Effector memory CD8-positive, alpha-beta T cell (primary cell): Measurements from ENCODE around the gene SCCPDH.
A peak's percentile ranks its signal among the peaks of the same experiment; 100 is the strongest.
"Not testable (repeated sequence)": the region's sequence is repeated elsewhere in the genome, so short reads cannot be mapped to it uniquely, and the experiment has no call there.

ENCODE experiments used
- ATAC-seq: fragments of 150-1000 bp; cut with Tn5 transposase; replicated peaks from 2 replicates; pipeline ENCODE4 v1.10.0; 2021; ENCODE audit warnings: mild to moderate bottlenecking, moderate library complexity
- DNase-seq, 3 experiments: peaks; one replicate each; pipeline ENCODE4 v3.0.0; 2021
- H3K27ac Mint-ChIP-seq, 2 donors: one replicate each; pipeline ENCODE4 v1.8.0; 2022; ENCODE audit warnings: mild to moderate bottlenecking in 2 of 2, mixed read lengths in 2 of 2, moderate library complexity in 2 of 2
- H3K27me3 Mint-ChIP-seq, 2 donors: one replicate each; pipeline ENCODE4 v1.8.0; 2022; ENCODE audit warnings: mixed read lengths in 2 of 2
- H3K36me3 Mint-ChIP-seq: one replicate; pipeline ENCODE4 v1.8.0; 2022; ENCODE audit warnings: mild to moderate bottlenecking, moderate library complexity, mixed read lengths; ENCODE audit not compliant: insufficient read depth
- H3K4me1 Mint-ChIP-seq, 2 donors: one replicate each; pipeline ENCODE4 v1.8.0; 2022; ENCODE audit warnings: low read depth in 2 of 2, mixed read lengths in 2 of 2
- H3K4me3 Mint-ChIP-seq, 2 donors: one replicate each; pipeline ENCODE4 v1.8.0; 2022; ENCODE audit warnings: mild to moderate bottlenecking in 2 of 2, mixed read lengths in 2 of 2, moderate library complexity in 2 of 2
- H3K9me3 Mint-ChIP-seq, 2 donors: one replicate each; pipeline ENCODE4 v1.8.0; 2022; ENCODE audit warnings: mixed read lengths in 2 of 2

The SCCPDH gene

DNA sequence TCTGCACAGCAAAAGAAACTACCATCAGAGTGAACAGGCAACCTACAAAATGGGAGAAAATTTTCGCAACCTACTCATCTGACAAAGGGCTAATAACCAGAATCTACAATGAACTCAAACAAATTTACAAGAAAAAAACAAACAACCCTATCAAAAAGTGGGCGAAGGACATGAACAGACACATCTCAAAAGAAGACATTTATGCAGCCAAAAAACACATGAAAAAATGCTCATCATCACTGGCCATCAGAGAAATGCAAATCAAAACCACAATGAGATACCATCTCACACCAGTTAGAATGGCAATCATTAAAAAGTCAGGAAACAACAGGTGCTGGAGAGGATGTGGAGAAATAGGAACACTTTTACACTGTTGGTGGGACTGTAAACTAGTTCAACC is 4.8 kb upstream of the SCCPDH start:
- ATAC-seq, H3K9me3 Mint-ChIP-seq, H3K4me1 Mint-ChIP-seq, H3K4me3 Mint-ChIP-seq, DNase-seq, H3K36me3 Mint-ChIP-seq, H3K27ac Mint-ChIP-seq: not testable (repeated sequence)
- peaks cover 28 to 29% of the 10 kb centered on the region in 2 donors for H3K27me3 Mint-ChIP-seq

DNA sequence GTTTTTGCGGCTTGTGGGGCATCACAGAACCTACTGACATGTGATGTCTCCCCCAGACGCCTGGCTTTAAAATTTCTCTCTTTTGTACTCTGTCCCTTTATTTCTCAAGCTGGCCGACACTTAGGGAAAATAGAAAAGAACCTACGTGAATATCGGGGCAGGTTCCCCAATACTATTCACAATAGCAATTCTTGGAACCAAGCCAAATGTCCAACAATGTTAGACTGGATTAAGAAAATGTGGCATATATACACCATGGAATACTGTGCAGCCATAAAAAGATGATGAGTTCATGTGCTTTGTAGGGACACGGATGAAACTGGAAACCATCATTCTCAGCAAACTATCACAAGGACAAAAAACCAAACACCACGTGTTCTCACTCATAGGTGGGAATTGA is 3.4 kb upstream of the SCCPDH start:
- not testable (repeated sequence) for DNase-seq, H3K36me3 Mint-ChIP-seq, ATAC-seq, H3K27ac Mint-ChIP-seq, H3K4me1 Mint-ChIP-seq, H3K4me3 Mint-ChIP-seq, H3K9me3 Mint-ChIP-seq
- peaks cover 14 to 20% of the 10 kb centered on the region in 2 donors for H3K27me3 Mint-ChIP-seq

DNA sequence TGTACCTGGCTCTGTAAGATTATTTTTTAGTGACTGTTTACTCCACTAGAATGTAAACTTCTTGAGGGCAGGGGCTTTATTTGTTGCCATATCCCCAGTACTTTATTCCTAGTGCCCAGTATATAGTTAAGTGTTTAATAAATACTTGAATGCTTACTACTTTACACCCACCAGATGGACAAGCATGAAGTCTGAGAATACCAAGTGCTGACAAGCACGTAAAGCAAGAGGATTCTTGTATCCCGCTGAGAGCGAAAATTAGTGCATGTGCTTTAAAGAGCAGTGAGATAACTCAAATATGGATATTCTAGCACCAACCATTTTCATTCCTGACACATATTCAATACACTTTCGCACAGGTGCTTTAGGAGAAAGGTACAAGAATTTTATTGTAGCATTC is 1.5 kb upstream of the SCCPDH start:
- DNase-seq, result no peak

DNA sequence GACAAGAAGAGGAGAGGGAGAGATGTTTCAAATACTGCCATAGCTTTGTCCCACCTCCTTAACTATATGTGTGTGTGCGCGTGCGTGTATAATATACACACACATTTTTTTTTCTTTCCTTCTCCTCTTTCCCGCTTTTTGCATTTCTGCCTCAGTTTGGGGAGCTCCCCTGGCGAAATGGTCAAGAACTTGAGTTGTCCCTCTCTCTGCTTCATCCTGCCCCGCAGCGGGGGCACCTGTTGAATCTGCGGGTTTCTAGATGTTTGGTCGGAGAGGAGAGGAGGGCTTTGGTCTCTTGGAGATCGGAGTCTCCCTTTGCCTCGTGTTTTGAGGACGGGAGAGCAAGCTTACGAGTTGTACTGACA is 504 bp downstream of the SCCPDH start:
- peaks cover 3 to 9% of the 10 kb centered on the region in 2 donors for H3K9me3 Mint-ChIP-seq
- peaks cover 7 to 10% of the 10 kb centered on the region in 2 donors for H3K4me1 Mint-ChIP-seq
- H3K36me3 Mint-ChIP-seq, result peaks cover 6% of the 10 kb centered on the region
- ATAC-seq (no peak), DNase-seq (no peak)
- H3K27me3 Mint-ChIP-seq, result peaks cover 0 to 5% of the 10 kb centered on the region in 2 donors
- peak overlapping the region; percentile 91 to 93 for H3K4me3 Mint-ChIP-seq
- peak overlapping the region; percentile 47 to 54 for H3K27ac Mint-ChIP-seq

More for the DNA sequence above, 1.5 kb upstream of the SCCPDH start:
- H3K4me3 Mint-ChIP-seq, result no peak overlapping the region
- no peak for ATAC-seq
- H3K4me1 Mint-ChIP-seq, result peaks cover 7 to 10% of the 10 kb centered on the region in 2 donors
- H3K27me3 Mint-ChIP-seq, result peaks cover 0 to 5% of the 10 kb centered on the region in 2 donors
- no peak overlapping the region for H3K27ac Mint-ChIP-seq
- H3K36me3 Mint-ChIP-seq, result peaks cover 6% of the 10 kb centered on the region
- H3K9me3 Mint-ChIP-seq, result peaks cover 0 to 3% of the 10 kb centered on the region in 2 donors

DNA sequence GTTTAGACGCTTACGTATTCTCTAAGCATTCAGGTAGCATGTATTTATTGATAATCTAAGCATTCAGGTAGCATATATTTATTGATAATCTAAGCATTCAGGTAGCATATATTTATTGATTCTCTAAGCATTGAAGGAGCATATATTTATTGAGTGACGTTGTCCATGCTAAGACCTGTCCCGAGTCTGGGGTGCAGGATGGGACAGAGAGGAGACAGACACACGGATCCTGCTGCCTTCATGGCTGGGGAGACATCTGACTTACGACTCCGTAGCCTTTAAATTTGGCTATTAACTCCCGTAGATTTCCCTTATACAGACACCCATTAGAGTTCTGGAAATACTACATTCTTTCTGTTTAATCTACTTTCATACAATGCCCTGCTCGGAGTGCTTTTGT is 982 bp downstream of the SCCPDH start:
- DNase-seq, result no peak
- no peak for ATAC-seq
- H3K36me3 Mint-ChIP-seq, result peaks cover 6% of the 10 kb centered on the region
- H3K27ac Mint-ChIP-seq, result peak overlapping the region; percentile 47 to 54
- peaks cover 0 to 5% of the 10 kb centered on the region in 2 donors for H3K27me3 Mint-ChIP-seq
- peak overlapping the region; percentile 91 to 93 for H3K4me3 Mint-ChIP-seq
- peaks cover 7 to 10% of the 10 kb centered on the region in 2 donors for H3K4me1 Mint-ChIP-seq
- H3K9me3 Mint-ChIP-seq, result peaks cover 3 to 14% of the 10 kb centered on the region in 2 donors

DNA sequence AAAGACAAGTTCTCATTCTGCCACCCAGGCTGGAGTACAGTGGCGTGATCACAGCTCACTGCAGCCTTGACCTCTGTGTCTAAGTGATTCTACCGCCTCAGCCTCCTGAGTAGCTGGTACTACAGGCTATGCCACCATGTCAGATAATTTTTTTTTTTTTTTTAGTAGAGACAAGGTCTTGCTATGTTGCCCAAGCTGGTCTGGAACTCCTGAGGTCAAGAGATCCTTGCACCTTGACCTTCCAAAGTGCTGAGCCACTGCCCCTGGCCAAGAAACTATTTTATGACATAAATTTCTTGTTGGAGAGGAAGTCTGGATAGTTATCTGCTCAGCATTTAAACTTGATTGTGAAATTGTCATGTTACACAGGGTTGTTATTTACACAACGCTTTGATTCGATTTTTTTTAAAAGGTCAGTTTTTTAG is 2.1 kb downstream of the SCCPDH start:
- Mint-ChIP-seq H3K4me3 (no peak overlapping the region), H3K36me3 (peaks cover 11% of the 10 kb centered on the region), H3K9me3 (peaks cover 3 to 16% of the 10 kb centered on the region in 2 donors), H3K27me3 (no peaks in the 10 kb centered on the region), H3K27ac (no peak overlapping the region), H3K4me1 (peaks cover 7 to 10% of the 10 kb centered on the region in 2 donors)
- DNase-seq (no peak), ATAC-seq (no peak)

DNA sequence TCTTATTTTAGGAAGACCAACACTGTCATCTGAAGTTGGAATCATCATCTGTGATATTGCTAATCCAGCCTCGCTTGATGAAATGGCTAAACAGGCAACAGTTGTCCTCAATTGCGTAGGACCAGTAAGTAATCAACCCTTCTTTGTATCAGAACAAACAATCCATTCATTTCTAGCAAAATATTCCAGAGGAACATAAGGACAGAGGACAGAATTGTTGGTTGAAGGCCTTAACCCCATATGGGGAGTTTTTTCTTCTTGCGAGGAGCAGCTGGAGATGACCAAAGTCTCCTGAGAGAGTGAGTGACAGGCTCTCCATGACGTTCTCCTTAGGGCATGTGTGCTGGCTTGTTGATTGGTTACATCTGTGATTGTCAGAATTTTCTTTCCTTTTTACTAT is 2.7 kb downstream of the SCCPDH start:
- Mint-ChIP-seq H3K36me3 (peaks cover 11% of the 10 kb centered on the region), H3K4me3 (no peak overlapping the region), H3K9me3 (peaks cover 3 to 16% of the 10 kb centered on the region in 2 donors), H3K27me3 (no peaks in the 10 kb centered on the region), H3K27ac (no peak overlapping the region), H3K4me1 (peaks cover 7 to 10% of the 10 kb centered on the region in 2 donors)
- ATAC-seq (no peak), DNase-seq (no peak)

DNA sequence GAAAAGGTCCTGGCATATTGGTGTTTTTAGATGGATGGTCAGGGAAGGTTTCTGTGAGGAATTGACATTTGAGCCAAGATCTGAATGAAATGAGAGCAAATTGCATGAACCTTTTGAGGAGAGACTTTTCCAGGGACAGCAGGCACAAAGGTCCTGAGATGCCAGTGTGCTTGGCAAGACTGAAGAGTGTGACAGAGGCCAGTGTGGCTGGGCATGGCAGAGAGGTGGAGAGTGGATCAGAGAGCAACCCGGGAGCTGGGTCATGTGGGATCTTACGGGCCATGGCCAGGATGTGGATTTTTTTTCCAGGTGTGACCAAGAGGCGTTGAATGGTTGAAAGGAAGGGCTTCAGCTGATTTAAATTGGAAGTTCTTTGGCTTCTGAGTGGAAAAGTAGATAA is 3.4 kb downstream of the SCCPDH start:
- Mint-ChIP-seq H3K4me3 (no peak overlapping the region), H3K27me3 (no peaks in the 10 kb centered on the region), H3K4me1 (peaks cover 7 to 10% of the 10 kb centered on the region in 2 donors), H3K9me3 (peaks cover 3 to 16% of the 10 kb centered on the region in 2 donors), H3K27ac (no peak overlapping the region), H3K36me3 (peaks cover 11% of the 10 kb centered on the region)
- DNase-seq (no peak), ATAC-seq (no peak)

DNA sequence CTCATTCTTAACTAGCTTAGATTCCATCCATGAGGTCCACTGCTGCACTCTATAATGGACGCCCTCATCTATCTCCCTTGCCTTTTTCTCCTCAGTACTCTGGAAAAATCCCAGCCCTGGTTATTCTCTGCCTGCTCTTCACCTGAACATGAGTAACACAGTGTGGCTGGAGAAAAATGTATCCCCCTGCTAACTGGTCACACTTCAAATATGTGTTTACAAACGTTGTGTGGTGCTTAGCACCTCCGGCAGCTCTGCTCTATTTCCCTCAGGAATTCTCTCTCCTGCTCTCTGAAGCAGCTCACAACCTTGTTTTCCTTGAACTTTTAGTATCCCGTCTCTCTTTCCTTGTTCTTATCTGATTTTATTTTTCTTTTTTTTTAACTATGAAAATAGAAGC is 4.1 kb downstream of the SCCPDH start:
- peaks cover 11% of the 10 kb centered on the region for H3K36me3 Mint-ChIP-seq
- H3K27ac Mint-ChIP-seq, result no peak overlapping the region
- H3K9me3 Mint-ChIP-seq, result peaks cover 3 to 16% of the 10 kb centered on the region in 2 donors
- peaks cover 7 to 10% of the 10 kb centered on the region in 2 donors for H3K4me1 Mint-ChIP-seq
- no peaks in the 10 kb centered on the region for H3K27me3 Mint-ChIP-seq
- no peak for DNase-seq
- no peak for ATAC-seq
- no peak overlapping the region for H3K4me3 Mint-ChIP-seq

DNA sequence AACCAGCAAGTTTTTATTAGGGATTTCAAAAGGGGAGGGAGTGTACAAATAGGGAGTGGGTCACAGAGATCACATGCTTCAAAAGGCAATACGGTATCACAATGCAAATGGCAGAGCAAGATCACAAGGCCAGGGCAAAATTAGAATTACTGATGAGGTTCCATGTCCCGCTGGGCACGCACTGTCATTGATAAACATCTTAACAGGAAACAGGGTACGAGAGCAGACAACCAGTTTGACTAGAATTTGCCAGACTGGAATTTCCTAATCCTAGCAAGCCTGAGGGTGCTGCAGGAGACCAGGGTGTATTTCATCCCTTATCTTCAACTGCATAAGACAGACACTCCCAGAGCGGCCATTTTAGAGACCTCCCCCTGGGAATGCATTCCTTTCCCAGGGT is 4.8 kb downstream of the SCCPDH start:
- not testable (repeated sequence) for H3K27me3 Mint-ChIP-seq, H3K27ac Mint-ChIP-seq, ATAC-seq, H3K4me3 Mint-ChIP-seq, H3K4me1 Mint-ChIP-seq, DNase-seq
- H3K9me3 Mint-ChIP-seq, result peaks cover 3 to 16% of the 10 kb centered on the region in 2 donors
- peaks cover 10% of the 10 kb centered on the region for H3K36me3 Mint-ChIP-seq

DNA sequence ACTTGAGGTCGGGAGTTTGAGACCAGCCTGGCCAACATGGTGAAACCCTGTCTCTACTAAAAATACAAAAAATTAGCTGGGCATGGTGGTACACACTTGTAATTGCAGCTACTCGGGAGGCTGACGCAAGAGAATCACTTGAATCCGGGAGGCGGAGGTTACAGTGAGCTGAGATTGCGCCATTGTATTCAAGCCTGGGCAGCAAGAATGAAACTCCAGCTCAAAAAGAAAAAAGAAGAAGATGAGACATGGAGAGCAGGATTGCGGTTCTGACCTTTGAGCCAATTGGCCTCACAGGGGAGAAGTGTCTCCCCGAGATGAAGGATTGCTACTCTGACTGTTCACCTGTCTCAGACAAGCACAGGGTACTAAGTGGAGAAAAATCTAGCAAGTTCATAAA is 6.6 kb downstream of the SCCPDH start:
- H3K9me3 Mint-ChIP-seq, result peaks cover 3 to 16% of the 10 kb centered on the region in 2 donors
- ATAC-seq, result no peak
- no peaks in the 10 kb centered on the region for H3K27me3 Mint-ChIP-seq
- no peak overlapping the region for H3K27ac Mint-ChIP-seq
- H3K4me3 Mint-ChIP-seq, result no peak overlapping the region
- H3K36me3 Mint-ChIP-seq, result peaks cover 13% of the 10 kb centered on the region
- H3K4me1 Mint-ChIP-seq, result no peaks in the 10 kb centered on the region
- no peak for DNase-seq

DNA sequence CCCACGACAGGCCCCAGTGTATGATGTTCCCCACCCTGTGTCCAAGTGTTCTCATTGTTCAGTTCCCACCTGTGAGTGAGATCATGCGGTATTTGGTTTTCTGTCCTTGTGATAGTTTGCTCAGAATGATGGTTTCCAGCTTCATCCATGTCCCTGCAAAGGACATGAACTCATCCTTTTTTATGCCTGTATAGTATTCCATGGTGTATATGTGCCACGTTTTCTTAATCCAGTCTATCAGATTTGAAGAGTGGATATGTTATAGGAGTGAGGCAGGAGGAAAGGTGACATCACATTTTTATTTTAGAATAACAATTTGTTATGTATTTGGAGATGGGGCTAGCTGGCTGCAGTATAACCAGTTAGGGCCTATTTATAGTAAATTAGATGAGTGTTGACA is 7.7 kb downstream of the SCCPDH start:
- not testable (repeated sequence) for DNase-seq, H3K27ac Mint-ChIP-seq, ATAC-seq, H3K4me1 Mint-ChIP-seq, H3K4me3 Mint-ChIP-seq, H3K27me3 Mint-ChIP-seq
- H3K36me3 Mint-ChIP-seq, result peaks cover 20% of the 10 kb centered on the region
- peaks cover 3 to 16% of the 10 kb centered on the region in 2 donors for H3K9me3 Mint-ChIP-seq

DNA sequence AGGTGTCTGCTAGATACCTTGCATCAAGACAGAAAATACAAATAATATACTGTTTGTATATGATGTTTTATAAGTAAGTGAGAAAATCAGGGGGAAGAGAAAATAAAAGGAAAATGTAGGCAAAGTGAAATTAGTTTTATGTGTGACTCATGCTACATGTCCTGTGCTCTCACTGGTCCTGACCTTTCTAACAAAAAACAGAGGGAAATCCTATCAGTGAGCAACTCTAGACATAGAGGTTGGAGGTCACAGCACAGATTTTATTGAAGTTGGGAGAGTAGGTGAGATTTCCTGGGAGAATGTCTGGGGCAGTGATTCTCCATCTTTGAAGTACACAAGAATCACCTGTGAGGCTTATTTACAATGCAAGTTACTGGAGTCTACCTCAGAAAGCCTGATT is 9.5 kb downstream of the SCCPDH start:
- H3K4me1 Mint-ChIP-seq, result no peaks in the 10 kb centered on the region
- H3K4me3 Mint-ChIP-seq, result no peak overlapping the region
- peaks cover 21% of the 10 kb centered on the region for H3K36me3 Mint-ChIP-seq
- DNase-seq (no peak), ATAC-seq (no peak)
- H3K27ac Mint-ChIP-seq, result no peak overlapping the region
- H3K9me3 Mint-ChIP-seq, result peaks cover 0 to 11% of the 10 kb centered on the region in 2 donors
- H3K27me3 Mint-ChIP-seq, result no peaks in the 10 kb centered on the region

DNA sequence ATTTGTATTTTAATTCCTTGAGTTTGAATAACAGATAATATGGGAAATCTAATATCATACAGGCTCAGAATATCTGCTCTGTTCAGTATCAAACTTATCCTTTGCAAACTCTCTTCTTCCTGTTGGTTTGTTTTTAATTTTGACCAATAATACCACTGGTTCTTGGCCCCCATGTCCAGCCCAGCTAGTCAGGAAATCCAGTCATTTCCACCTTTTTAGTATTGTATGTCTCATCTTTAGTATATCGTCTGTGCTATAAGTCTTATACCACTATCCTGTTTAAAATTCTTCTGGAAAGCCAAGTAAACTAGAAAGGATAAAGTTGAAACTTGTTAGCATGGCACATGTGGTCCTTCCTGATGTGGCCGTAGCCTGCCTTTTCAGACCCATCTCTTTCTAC is 10.7 kb downstream of the SCCPDH start:
- H3K4me1 Mint-ChIP-seq, result no peaks in the 10 kb centered on the region
- no peak for ATAC-seq
- DNase-seq, result no peak
- no peaks in the 10 kb centered on the region for H3K27me3 Mint-ChIP-seq
- H3K27ac Mint-ChIP-seq, result no peak overlapping the region
- peaks cover 2 to 6% of the 10 kb centered on the region in 2 donors for H3K9me3 Mint-ChIP-seq
- no peak overlapping the region for H3K4me3 Mint-ChIP-seq
- peaks cover 21% of the 10 kb centered on the region for H3K36me3 Mint-ChIP-seq

DNA sequence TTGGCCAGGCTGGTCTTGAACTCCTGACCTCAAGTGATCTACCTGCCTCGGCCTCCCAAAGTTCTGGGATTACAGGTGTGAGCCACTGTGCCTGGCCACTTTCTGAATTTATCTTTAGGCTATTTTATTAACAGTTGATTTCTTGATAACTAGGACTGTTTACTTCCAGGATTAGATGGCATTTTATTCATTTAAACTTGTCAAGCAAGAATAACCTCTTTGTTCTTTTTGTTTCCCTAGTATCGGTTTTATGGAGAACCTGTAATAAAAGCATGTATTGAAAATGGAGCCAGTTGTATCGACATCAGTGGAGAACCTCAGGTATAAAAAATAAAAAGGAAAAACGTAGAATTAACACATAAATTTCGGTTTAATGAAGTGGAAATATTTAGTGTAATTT is 11.5 kb downstream of the SCCPDH start:
- no peak overlapping the region for H3K4me3 Mint-ChIP-seq
- no peak for DNase-seq
- no peak overlapping the region for H3K27ac Mint-ChIP-seq
- no peaks in the 10 kb centered on the region for H3K4me1 Mint-ChIP-seq
- H3K36me3 Mint-ChIP-seq, result peaks cover 21% of the 10 kb centered on the region
- H3K27me3 Mint-ChIP-seq, result no peaks in the 10 kb centered on the region
- peaks cover 0 to 2% of the 10 kb centered on the region in 2 donors for H3K9me3 Mint-ChIP-seq
- ATAC-seq, result no peak
